IPS-NIHi11 (cell line): ENCODE results near the gene NUCB1.
"Not testable (repeated sequence)": the region's sequence is repeated elsewhere in the genome, so short reads cannot be mapped to it uniquely, and the experiment has no call there.

Experiments used
- DNase-seq: peaks from one replicate; pipeline ENCODE4 v3.0.0; 2012; ENCODE audit warnings: mixed read lengths, low spot score

NUCB1 gene

DNA sequence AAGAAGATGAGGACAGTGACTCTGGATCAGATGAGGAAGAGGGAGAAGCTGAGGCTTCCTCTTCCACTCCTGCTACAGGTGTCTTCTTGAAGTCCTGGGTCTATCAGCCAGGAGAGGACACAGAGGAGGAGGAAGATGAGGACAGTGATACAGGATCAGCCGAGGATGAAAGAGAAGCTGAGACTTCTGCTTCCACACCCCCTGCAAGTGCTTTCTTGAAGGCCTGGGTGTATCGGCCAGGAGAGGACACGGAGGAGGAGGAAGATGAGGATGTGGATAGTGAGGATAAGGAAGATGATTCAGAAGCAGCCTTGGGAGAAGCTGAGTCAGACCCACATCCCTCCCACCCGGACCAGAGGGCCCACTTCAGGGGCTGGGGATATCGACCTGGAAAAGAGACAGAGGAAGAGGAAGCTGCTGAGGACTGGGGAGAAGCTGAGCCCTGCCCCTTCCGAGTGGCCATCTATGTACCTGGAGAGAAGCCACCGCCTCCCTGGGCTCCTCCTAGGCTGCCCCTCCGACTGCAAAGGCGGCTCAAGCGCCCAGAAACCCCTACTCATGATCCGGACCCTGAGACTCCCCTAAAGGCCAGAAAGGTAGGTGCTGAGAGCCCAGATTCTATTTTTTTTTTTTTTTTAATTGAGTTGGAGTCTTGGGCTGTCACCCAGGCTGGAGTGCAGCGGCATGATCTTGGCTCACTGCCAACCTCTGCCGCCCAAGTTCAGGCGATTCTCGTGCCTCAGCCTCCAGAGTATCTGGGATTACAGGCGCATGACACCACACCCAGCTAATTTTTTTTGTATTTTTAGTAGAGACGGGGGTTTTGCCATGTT, 25.6 kb upstream of the NUCB1 start:
- DNase-seq = no peak

- DNase-seq = not testable (repeated sequence)
Measured at GRCh38 chr19:48876043-48876981, 23.8 kb upstream of the NUCB1 start.

GRCh38 chr19:48877855-48878195, 22.3 kb upstream of the NUCB1 start:
- no peak for DNase-seq

DNA sequence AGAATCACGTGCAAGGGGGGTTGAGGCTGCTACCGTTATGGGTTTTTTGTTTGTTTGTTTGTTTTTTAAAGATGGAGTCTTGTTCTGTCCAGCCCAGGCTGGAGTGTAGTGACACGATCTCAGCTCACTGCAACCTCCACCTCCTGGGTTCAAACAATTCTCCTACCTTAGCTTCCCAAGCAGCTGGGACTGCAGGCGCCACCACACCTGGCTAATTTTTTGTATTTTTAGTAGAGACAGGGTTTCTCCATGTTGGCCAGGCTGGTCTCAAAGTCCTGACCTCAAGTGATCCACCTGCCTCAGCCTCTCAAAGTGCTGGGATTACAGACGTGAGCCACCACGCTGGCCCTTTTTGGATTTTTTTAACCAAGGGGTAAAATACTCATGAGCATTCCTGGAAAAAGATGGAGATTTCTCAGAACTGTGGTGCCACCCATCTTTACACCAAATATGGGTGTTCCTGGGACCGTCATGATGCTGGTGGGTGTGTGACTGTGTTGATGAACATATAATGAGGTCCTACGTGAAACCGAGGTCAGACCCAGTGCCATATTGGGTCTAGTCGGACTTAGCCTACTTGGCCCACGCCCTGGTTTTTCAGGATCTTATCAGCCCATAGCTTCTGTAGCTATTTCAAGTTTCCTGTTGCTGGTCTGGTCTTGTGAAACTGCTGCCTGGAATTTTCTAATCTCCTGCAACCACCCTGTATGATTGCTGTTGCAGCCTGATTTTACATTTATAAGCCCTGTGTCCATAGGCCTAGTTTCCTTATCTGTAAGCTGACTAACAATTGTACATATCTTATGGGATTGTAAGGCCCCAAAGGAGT, 21.7 kb upstream of the NUCB1 start:
- no peak for DNase-seq

DNA sequence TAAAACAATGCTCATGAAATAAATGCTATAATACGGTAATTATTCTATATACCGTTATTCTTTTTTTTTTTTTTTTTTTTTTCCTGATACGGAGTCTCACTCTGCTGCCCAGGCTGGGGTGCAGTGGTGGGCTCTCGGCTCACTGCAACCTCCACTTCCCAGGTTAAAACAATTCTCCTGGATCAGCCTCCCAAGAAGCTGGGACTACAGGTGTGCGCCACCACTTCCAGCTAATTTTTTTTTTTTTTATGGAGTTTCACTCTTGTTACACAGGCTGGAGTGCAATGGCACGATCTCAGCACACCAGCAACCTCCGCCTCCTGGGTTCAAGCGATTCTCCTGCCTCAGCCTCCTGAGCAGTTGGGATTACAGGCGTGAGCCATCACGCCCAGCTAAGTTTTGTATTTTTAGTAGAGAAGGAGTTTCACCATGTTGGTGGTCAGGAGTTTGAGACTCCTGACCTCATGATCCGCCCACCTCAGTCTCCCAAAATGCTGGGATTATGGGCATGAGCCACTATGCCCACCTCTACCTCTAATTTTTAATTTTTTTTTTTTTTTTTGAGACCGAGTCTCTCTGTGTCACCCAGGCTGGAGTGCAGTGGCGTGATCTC, 21.0 kb upstream of the NUCB1 start:
- no peak for DNase-seq

DNA sequence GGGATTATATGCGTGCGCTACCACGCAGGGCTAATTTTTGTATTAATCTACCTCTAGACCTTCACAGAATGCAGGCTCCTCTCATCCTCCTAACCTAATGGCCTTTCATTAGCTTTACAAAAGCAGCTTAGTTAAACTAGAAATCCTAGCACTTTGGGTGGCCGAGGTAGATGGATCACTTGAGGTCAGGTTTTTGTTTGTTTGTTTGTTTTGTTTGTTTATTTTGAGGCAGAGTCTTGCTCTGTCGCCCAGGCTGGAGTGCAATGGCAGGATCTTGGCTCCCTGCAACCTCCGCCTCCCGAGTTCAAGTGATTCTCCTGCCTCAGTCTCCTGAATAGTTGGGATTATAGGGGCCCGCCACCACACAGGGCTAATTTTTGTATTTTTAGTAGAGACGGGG, 20.4 kb upstream of the NUCB1 start:
- DNase-seq = not testable (repeated sequence)

DNA sequence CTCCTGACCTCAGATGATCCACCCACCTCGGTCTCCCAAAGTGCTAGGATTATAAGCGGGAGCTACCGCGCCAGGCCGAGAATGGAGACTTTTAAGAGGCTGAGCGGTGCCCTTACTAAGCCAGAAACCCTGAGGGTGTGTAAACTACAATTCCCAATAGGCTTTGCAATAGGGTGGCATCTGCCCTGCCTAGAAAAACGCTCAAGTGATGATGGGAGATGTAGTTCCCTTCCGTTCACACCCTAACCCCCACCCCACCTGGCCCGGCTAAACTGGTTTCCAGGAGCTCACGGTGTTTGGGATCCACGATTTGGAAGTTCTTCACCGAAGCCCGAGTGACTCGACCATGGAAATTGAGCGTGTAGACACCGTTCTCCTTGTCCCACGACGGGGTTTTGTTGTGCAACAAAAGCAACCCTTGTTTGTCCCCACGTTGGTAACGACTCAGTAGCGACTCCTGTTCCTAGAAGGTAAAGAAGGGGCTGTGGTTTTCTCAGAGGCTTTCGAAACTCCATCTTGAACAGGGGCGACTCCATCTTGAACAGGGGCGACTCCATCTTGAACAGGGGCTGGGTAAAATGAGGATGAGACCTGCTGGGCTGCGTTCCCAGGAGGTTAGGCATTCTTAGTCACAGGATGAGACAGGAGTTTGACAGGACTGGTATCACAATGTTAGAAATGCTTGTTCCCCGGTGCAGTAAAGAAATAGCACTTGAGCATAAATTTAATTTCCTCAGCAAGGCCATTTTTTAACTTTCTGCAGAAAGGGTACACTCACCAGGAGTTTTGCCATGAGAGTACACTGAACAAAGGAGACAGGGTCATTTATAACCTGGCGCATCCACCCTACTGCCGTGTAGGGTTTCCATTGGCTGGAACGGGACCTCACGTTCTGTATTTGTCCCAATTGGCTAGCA, 18.1 kb upstream of the NUCB1 start:
- peak; percentile 57 for DNase-seq

GRCh38 chr19:48883726-48884125, 16.4 kb upstream of the NUCB1 start:
- DNase-seq = no peak

DNA sequence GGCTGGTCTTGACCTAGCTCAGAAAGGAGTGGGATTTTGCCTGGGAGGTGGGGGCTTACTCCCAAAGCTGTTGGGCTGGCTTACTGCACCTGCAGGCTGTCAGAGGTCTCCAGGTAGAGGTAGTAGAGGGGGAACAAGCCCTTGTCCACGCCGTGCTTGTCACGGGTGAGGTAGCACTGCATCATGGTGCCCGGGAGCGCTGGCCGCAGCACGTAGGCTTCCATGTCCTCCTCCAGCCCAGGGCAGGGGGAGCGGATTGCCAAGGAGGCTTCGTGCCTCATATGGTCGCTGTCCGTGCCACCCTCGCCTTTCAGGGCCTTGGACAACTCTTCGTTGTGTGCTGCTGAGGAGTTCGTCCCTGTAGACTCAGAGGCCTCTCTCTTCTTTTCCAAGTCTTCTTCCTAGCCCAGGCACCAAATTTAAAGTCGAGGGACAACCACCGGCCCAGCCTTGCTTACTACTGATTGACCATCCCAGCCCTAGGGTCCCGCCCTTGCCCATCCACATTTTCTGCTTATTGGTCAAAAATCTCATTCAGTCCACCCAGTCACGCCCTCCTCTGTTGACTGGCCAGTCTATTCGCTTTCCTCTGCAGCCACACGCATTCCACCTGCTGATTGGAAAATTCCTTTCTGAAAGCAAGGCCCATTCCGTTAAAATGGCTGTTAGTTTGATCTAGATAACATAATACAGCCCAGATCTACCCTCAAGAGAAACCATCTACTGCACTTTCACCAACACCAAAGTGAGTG, 12.1 kb upstream of the NUCB1 start:
- peak; percentile 33 for DNase-seq

- not testable (repeated sequence) for DNase-seq
Measured at GRCh38 chr19:48889496-48889895, 10.6 kb upstream of the NUCB1 start.

- no peak for DNase-seq
Measured at GRCh38 chr19:48890551-48890950, 9.6 kb upstream of the NUCB1 start.

GRCh38 chr19:48895226-48895625, 4.9 kb upstream of the NUCB1 start:
- no peak for DNase-seq

GRCh38 chr19:48896191-48896720, 3.9 kb upstream of the NUCB1 start:
- DNase-seq = peak; percentile 89

GRCh38 chr19:48897181-48897580, 2.9 kb upstream of the NUCB1 start:
- DNase-seq = no peak

- not testable (repeated sequence) for DNase-seq
Measured at GRCh38 chr19:48899386-48899749, 744 bp upstream of the NUCB1 start.

- no peak for DNase-seq
Measured at GRCh38 chr19:48900477-48901406, 630 bp downstream of the NUCB1 start.

DNA sequence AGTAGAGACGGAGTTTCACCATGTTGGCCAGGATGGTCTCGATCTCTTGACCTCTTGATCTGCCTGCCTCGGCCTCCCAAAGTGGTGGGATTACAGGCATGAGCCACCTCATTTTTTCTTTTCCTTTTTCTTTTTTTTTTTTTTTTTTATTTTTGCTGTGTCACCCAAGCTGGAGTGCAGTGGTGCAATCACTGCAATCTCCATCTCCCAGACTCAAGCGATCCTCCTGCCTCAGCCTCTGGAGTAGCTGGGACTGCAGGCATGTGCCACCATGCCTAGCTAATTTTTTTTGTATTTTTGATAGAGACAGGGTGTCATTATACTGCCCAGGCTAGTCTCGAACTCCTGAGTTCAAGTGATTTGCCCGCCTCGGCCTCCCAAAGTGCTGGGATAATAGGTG, 2.2 kb downstream of the NUCB1 start:
- DNase-seq = not testable (repeated sequence)

GRCh38 chr19:48903788-48904187, 3.7 kb downstream of the NUCB1 start:
- DNase-seq = not testable (repeated sequence)

- DNase-seq = no peak
Measured at GRCh38 chr19:48905664-48906063, 5.6 kb downstream of the NUCB1 start.
